DMS79 treated with DMSO at 0.1 percent for 48 hours (cell line): ENCODE measurements around the gene ANGEL1.

Source experiments
- DNase-seq: peaks from one replicate; lab custom pipeline; 2025; lab: John Stamatoyannopoulos, UW

Gene ANGEL1, protein sequence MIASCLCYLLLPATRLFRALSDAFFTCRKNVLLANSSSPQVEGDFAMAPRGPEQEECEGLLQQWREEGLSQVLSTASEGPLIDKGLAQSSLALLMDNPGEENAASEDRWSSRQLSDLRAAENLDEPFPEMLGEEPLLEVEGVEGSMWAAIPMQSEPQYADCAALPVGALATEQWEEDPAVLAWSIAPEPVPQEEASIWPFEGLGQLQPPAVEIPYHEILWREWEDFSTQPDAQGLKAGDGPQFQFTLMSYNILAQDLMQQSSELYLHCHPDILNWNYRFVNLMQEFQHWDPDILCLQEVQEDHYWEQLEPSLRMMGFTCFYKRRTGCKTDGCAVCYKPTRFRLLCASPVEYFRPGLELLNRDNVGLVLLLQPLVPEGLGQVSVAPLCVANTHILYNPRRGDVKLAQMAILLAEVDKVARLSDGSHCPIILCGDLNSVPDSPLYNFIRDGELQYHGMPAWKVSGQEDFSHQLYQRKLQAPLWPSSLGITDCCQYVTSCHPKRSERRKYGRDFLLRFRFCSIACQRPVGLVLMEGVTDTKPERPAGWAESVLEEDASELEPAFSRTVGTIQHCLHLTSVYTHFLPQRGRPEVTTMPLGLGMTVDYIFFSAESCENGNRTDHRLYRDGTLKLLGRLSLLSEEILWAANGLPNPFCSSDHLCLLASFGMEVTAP

DNA sequence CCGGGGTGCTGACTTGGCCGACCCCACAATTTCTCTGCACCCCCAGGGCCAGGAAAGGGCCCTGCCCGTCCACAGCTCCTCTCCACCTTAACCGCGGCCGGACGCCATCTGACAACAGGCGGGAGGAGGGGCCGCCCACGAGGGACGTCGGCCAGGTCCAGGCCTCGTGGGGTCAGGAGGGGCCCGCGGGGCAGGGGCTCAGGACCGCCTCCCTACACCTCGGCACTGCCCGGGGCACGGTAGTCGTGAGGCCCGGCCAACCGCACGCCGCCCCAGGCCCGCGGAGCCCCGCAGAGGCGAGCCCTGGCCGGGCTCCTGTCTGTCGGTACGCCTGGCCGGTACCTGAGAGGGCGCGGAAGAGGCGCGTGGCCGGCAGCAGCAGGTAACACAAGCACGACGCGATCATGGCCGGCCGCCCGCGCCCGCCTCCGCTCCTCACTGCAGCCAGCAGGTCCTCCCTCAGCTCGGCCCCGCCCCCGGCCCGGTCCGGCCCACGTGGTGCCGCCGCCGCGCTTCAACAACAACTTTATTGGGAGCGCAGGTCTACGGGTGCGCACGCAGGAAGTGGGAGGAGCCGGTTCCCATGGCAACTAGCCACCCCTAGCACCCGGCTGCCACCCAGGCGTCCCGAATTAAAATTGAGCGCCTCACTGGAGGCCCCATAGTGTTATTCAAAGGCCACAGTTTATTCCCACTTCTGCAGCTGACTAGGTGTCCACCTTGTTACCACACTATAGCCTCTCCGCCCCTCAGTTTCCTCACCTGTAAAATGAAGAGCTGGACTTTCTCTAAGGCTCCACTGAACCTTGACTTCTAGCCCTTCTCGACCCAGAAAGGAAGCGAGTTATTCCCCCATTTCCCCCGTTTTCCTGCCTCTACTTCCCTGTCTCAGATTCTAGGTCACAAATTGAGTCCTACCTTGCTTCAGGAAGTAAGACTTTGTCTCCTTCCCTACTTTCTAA, at the start of gene ANGEL1:
TSS of gene ANGEL1 (minus strand) at position 461 of the 962 bp plus-strand sequence. CDS start at position 406, 55 bp downstream.
- DNase-seq = peak; percentile 97

- DNase-seq = no peak
Measured at GRCh38 chr14:76861574-76862255, 49.0 kb upstream of the ANGEL1 start.

GRCh38 chr14:76856769-76857168, 44.1 kb upstream of the ANGEL1 start:
- DNase-seq = no peak

- no peak for DNase-seq
Measured at GRCh38 chr14:76855066-76855465, 42.4 kb upstream of the ANGEL1 start.

- no peak for DNase-seq
Measured at GRCh38 chr14:76848879-76849278, 36.2 kb upstream of the ANGEL1 start.

DNA sequence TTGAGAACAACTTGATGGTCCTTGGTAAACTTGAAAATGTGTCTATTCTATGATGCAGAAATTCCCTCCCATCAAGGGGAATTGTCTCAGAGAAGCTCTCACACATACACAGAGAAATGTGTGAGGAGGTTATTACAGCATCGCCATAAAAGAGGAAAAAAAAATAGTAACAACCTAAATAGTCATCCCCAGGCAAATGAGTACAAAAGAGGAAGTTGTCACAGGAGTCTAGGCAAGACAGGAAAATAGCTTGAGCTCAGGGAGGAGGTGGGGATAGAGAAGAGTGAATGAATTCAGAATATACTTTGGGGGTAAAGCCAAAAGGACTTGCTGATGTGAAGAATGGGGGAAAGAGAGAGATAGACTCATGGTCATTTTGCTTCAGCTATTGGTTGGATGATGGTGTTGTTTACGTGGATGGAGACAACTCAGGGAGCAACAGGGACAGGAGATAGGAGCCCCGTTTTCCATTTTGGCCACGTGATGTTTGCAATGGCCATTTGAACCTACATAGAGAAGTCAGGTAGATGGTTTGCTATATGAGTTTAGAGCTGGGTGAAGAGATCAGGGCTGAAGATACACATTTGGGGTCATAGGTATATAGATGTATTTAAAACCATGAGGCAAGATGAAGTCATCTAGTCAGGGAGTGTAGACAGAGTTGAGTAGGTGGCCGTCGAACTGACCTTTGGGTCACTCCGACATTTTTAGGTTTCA, 33.8 kb upstream of the ANGEL1 start:
- no peak for DNase-seq

GRCh38 chr14:76844223-76844622, 31.5 kb upstream of the ANGEL1 start:
- DNase-seq = no peak

DNA sequence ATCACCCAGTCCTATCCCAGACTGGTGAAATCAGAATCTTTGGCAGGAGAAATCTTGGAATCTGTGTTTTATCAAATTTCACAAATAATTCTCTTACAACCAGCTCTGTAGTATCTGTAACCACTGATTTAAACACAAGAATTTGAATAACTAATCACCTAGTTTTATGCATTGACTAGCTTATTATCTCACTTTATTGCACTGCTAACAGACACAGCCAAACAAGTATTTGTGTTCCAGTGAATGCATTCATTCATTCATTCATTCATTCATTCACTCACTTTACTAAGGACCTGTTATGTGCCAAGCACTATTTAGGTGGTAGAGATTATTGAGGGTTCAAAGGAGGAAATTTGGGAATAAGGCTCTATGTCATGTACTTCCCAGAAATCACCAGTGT, 29.7 kb upstream of the ANGEL1 start:
- no peak for DNase-seq

DNA sequence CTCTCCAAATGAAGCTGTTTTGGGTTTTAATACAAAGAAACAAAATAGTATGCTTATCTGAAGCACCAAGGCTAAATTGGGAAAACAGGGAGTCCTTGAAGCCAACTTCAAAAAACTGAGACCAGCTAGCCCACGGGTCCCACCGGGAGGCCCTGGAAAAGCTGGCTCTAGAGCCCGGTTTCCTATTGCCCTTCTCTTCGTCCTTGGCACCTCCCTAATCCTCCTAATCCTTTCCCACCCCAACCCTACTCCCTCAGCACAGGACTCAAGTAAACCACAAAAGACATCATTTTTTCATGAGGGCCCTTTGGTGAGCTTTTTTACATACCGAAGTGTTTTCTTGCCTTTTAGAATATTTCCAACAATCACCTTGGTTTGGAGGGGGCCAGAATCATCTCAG, 24.8 kb upstream of the ANGEL1 start:
- no peak for DNase-seq

DNA sequence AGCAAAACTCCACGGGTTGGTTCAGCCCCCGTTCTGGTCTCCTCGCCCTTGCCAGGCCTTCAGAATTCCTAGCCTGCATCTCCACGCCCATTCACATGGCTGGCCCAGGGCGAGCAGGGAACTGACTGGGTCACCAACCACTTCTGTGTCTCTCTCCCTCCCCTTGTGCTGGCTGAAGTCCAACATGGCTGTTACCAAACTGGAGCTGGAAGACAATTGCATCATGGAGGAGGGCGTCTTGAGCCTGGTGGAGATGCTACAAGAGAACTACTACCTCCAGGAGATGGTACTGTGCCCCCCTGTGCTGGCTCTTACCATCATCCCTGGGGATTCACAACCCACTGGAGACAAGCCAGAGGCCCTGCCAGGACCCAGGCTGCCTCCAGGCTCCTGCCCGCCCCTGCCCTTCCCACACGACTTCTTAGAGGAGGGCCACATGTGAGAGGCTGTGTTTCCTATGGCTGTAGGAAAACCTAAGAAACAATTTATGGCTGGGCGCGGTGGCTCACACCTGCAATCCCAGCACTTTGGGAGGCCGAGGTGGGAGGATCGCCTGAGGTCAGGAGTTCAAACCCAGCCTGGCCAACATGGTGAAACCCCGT, 23.4 kb upstream of the ANGEL1 start:
- DNase-seq = no peak

GRCh38 chr14:76834241-76834661, 21.6 kb upstream of the ANGEL1 start:
- DNase-seq = peak; percentile 55

DNA sequence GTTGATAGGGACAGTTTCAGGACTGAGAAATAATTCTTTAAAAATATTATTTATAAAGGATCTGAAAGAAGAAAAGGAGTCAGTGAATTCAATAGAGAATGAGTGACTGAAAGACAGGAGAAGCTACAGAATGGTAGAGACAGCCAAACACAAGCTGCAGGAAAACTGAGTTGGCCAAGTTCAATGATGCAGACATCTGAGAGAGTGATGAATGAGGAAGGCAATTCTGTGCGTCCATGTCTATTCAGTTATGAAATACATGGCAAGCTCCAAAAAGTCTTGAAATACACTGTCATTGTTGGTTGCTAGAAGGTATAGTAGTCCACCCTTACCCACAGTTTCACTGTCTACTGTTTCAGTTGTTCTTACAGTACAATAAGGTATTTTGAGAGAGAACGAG, 20.3 kb upstream of the ANGEL1 start:
- DNase-seq = no peak

DNA sequence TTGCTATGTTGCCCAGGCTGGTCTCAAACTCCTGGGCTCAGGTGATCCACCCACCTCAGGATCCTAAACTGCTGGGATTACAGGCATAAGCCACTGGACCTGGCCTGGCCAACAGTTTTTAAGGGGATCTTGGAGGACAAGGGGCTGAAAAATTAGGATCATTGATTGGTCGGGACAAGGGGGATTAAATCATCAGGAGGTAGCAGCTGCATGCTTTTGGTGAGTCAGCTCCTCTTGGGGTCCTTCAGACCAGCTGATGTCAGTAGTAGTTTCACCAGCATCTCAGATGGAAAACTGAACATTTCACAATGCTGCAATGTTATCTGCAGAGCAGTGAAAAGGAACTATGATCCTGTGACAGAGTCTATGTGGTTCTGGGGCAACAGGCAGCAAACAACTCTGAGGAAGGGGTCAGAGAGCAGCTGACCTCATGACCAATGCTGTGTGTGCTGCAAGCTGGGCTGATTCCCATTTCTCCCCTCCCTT, 19.9 kb upstream of the ANGEL1 start:
- no peak for DNase-seq

GRCh38 chr14:76830556-76830955, 17.9 kb upstream of the ANGEL1 start:
- no peak for DNase-seq

- DNase-seq = no peak
Measured at GRCh38 chr14:76829650-76830421, 17.2 kb upstream of the ANGEL1 start.

GRCh38 chr14:76829013-76829365, 16.3 kb upstream of the ANGEL1 start:
- DNase-seq = no peak

DNA sequence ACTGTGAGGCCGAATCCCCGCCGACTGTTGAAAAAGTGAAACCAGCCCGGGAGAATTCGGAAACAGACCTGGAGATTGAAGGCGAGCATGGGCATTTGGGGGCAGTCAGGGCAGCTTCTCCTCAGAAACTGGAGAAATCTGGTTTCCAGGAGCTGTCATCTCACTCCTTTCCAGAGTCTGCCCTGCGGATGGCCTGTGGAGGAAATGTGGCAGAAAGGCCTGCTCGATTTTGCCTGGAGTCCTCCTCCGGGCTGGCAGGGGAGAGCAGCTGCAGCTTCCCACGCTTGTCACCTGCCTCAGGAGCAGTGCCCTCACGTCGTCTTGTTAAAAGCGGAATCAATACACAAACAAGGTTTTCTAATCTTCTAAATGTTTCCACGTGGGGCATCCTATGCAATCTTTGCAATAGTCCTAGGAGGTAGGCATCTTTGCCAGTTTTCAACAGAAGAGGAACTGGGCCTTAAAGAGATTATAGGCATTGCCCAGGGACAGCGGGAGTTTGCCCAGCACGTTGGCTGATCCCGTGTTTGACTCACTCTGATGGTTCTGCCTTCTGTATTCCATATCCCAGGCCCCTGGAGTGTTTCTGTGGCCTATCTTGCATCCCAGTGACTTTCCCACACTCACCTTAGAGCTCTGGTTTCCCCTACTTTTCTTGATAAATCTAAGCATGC, 15.8 kb upstream of the ANGEL1 start:
- no peak for DNase-seq

- no peak for DNase-seq
Measured at GRCh38 chr14:76827696-76828296, 15.1 kb upstream of the ANGEL1 start.

GRCh38 chr14:76826122-76826521, 13.4 kb upstream of the ANGEL1 start, which contains the start of gene LRRC74A:
Gene LRRC74A (plus strand): TSS chr14:76826408. CDS start chr14:76826698, 290 bp downstream.
- peak; percentile 18 for DNase-seq
